OCI-LY3 (cell line): Measurements from ENCODE around the gene MLH1.
"Not testable (repeated sequence)": the region's sequence is repeated elsewhere in the genome, so short reads cannot be mapped to it uniquely, and the experiment has no call there.

Source experiments
- H2AFZ ChIP-seq: fragments of 200-600, 300-600 bp; shearing (Covaris generic); 2 replicates; pipeline ENCODE4 v1.6.0; 2014; ENCODE audit warnings: antibody characterized with exemption, low read depth, low read length
- H3K27ac ChIP-seq: fragments of 200-600, 300-600 bp; sonication (generic); 2 replicates; pipeline ENCODE4 v1.5.1; 2014; ENCODE audit warnings: mild to moderate bottlenecking, low read length, moderate library complexity, mixed read lengths
- H3K27me3 ChIP-seq: fragments of 200-600, 300-600 bp; sonication (generic); 2 replicates; pipeline ENCODE4 v1.6.1; 2014; ENCODE audit warnings: low read depth, low read length, mixed read lengths
- H3K36me3 ChIP-seq: fragments of 200-600, 300-600 bp; sonication (generic); replicated peaks from 2 replicates; pipeline ENCODE3; 2014; ENCODE audit warnings: low read depth, low read length, mixed read lengths
- H3K4me1 ChIP-seq: fragments of 300-600, 200-600 bp; sonication (generic); 2 replicates; pipeline ENCODE4 v1.6.1; 2014; ENCODE audit warnings: low read length, mixed read lengths
- H3K4me2 ChIP-seq: fragments of 200-600, 300-600 bp; sonication (generic); 2 replicates; pipeline ENCODE4 v1.6.1; 2014; ENCODE audit warnings: low read length, mixed read lengths
- H3K4me3 ChIP-seq: fragments of 300-600, 200-600 bp; sonication (generic); 2 replicates; pipeline ENCODE4 v1.5.1; 2014; ENCODE audit warnings: antibody characterized with exemption, mild to moderate bottlenecking, low read length, moderate library complexity
- H3K79me2 ChIP-seq: fragments of 300-600, 200-600 bp; shearing (Covaris generic); 2 replicates; pipeline ENCODE4 v1.6.1; 2014; ENCODE audit warnings: mild to moderate bottlenecking, low read length, mixed read lengths
- H3K9ac ChIP-seq: fragments of 300-600, 200-600 bp; shearing (Covaris generic); 2 replicates; pipeline ENCODE4 v1.6.0; 2014; ENCODE audit warnings: mild to moderate bottlenecking, low read length, moderate library complexity
- H3K9me3 ChIP-seq: fragments of 200-600, 300-600 bp; shearing (Covaris generic); 2 replicates; pipeline ENCODE4 v1.6.1; 2014; ENCODE audit warnings: low read length, mixed read lengths; ENCODE audit not compliant: insufficient read depth
- H4K20me1 ChIP-seq: fragments of 200-600, 300-600 bp; sonication (generic); 2 replicates; pipeline ENCODE4 v1.6.1; 2016; ENCODE audit warnings: low read length, mixed read lengths; ENCODE audit not compliant: insufficient read depth
- CTCF ChIP-seq: fragments of 200-600, 300-600 bp; sonication (generic); IDR thresholded peaks from 2 replicates; pipeline ENCODE4 v1.5.1; 2014; ENCODE audit warnings: antibody characterized with exemption, low read length, low read depth
- EZH2phosphoT487 ChIP-seq: fragments of 200-600 bp; shearing (Covaris generic); IDR thresholded peaks from 2 replicates; pipeline ENCODE4 v1.6.1; 2018; ENCODE audit warnings: antibody characterized with exemption, mixed run types, low read depth

The MLH1 gene

GRCh38 chr3:37053337-37053736 is 60.0 kb downstream of the MLH1 start:
- Histone ChIP-seq H3K27ac (no peak overlapping the region), H3K36me3 (peaks cover 63% of the 10 kb centered on the region)

GRCh38 chr3:37053753-37054152 is 60.4 kb downstream of the MLH1 start:
- Histone ChIP-seq H4K20me1 (peaks cover 16% of the 10 kb centered on the region), H3K36me3 (peaks cover 61% of the 10 kb centered on the region), H3K4me3 (no peak overlapping the region), H3K9ac (no peak overlapping the region), H3K27me3 (no peaks in the 10 kb centered on the region), H3K4me2 (0 out of 2 replicates have a peak overlapping the region, but pooled peaks have one; percentile 45), H2AFZ (no peak overlapping the region), H3K79me2 (no peaks in the 10 kb centered on the region), H3K27ac (peak overlapping the region; percentile 43; the same call in 1 of the 2 replicates), H3K9me3 (no peaks in the 10 kb centered on the region), H3K4me1 (peaks cover 16% of the 10 kb centered on the region)
- TF ChIP-seq CTCF (no peak), EZH2phosphoT487 (no peak)

More at GRCh38 chr3:37053337-37053736, 60.0 kb downstream of the MLH1 start:
- Histone ChIP-seq H3K9me3 (no peaks in the 10 kb centered on the region), H3K79me2 (no peaks in the 10 kb centered on the region), H3K9ac (no peak overlapping the region), H3K27me3 (no peaks in the 10 kb centered on the region), H4K20me1 (peaks cover 16% of the 10 kb centered on the region), H3K4me3 (no peak overlapping the region), H2AFZ (no peak overlapping the region), H3K4me2 (no peak overlapping the region), H3K4me1 (peaks cover 16% of the 10 kb centered on the region)
- TF ChIP-seq CTCF (no peak), EZH2phosphoT487 (no peak)

- H3K79me2 ChIP-seq: no peaks in the 10 kb centered on the region
- H2AFZ ChIP-seq: no peak overlapping the region
- H3K9me3 ChIP-seq: no peaks in the 10 kb centered on the region
- H3K36me3 ChIP-seq: peaks cover 57% of the 10 kb centered on the region
- peaks cover 16% of the 10 kb centered on the region for H3K4me1 ChIP-seq
- TF ChIP-seq EZH2phosphoT487 (no peak), CTCF (no peak)
- no peak overlapping the region for H3K4me3 ChIP-seq
- H3K27ac ChIP-seq: peak overlapping the region; percentile 43
- H3K4me2 ChIP-seq: peak overlapping the region; percentile 45
- H4K20me1 ChIP-seq: peaks cover 16% of the 10 kb centered on the region
- no peaks in the 10 kb centered on the region for H3K27me3 ChIP-seq
- no peak overlapping the region for H3K9ac ChIP-seq
Observed at GRCh38 chr3:37054370-37054769, 61.1 kb downstream of the MLH1 start.

- H3K36me3 ChIP-seq: peaks cover 50% of the 10 kb centered on the region
- not testable (repeated sequence) for H2AFZ ChIP-seq, H3K79me2 ChIP-seq, H3K4me2 ChIP-seq, H3K27me3 ChIP-seq, H3K4me3 ChIP-seq, H3K9me3 ChIP-seq, H3K27ac ChIP-seq, H3K9ac ChIP-seq
- H3K4me1 ChIP-seq: peaks cover 16% of the 10 kb centered on the region
- peaks cover 16% of the 10 kb centered on the region for H4K20me1 ChIP-seq
Observed at GRCh38 chr3:37055077-37055476, 61.8 kb downstream of the MLH1 start.

- TF ChIP-seq CTCF (no peak), EZH2phosphoT487 (no peak)
- H3K9ac ChIP-seq: no peak overlapping the region
- H3K9me3 ChIP-seq: no peaks in the 10 kb centered on the region
- H2AFZ ChIP-seq: no peak overlapping the region
- H3K4me3 ChIP-seq: no peak overlapping the region
- peaks cover 16% of the 10 kb centered on the region for H3K4me1 ChIP-seq
- no peaks in the 10 kb centered on the region for H3K27me3 ChIP-seq
- H3K4me2 ChIP-seq: no peak overlapping the region
- no peak overlapping the region for H3K27ac ChIP-seq
- H4K20me1 ChIP-seq: peaks cover 16% of the 10 kb centered on the region
- peaks cover 39% of the 10 kb centered on the region for H3K36me3 ChIP-seq
- no peaks in the 10 kb centered on the region for H3K79me2 ChIP-seq
Observed at GRCh38 chr3:37056826-37057225, 63.5 kb downstream of the MLH1 start.
